Neural crest cell (in vitro differentiated cells): ENCODE measurements around the gene CHRM5. TPM values are rescaled to one million over a fixed set of nuclear protein-coding genes. Genes with fewer than 3 reads are reported as not detected.
A peak's percentile ranks its signal among the peaks of the same experiment; 100 is the strongest.

ENCODE experiments used
- DNase-seq: peaks from one replicate; pipeline ENCODE4 v3.0.0; 2021; ENCODE audit warnings: low read depth, mixed read lengths, low spot score
- H3K27ac Mint-ChIP-seq: one replicate; pipeline ENCODE4 v1.8.0; 2021; ENCODE audit warnings: mild to moderate bottlenecking, mixed read lengths; ENCODE audit not compliant: unreplicated experiment
- H3K27me3 Mint-ChIP-seq: 2 replicates; pipeline ENCODE4 v1.8.0; 2021; ENCODE audit warnings: low read depth, mild to moderate bottlenecking, mixed read lengths
- H3K36me3 Mint-ChIP-seq: 2 replicates; pipeline ENCODE4 v1.8.0; 2021; ENCODE audit warnings: low read depth, mild to moderate bottlenecking, mixed read lengths
- H3K4me1 Mint-ChIP-seq: 2 replicates; pipeline ENCODE4 v1.8.0; 2021; ENCODE audit warnings: mixed read lengths
- H3K4me3 Mint-ChIP-seq: one replicate; pipeline ENCODE4 v1.8.0; 2021; ENCODE audit warnings: mild to moderate bottlenecking, mixed read lengths
- H3K9me3 Mint-ChIP-seq: 2 replicates; pipeline ENCODE4 v1.8.0; 2021; ENCODE audit warnings: mixed read lengths
- total RNA-seq: library from RNA; stranded (reverse); gene quantifications from 2 replicates; pipeline ENCODE4 v1.2.1, GENCODE V29; 2021
- TF ChIP-seq, protein P1 (sequence below): fragments of 200-600 bp; sonication (generic); conservative IDR thresholded peaks from 2 replicates; pipeline ENCODE4 v1.5.0; 2021; ENCODE audit warnings: antibody characterized with exemption, mild to moderate bottlenecking

CHRM5 gene
- total RNA-seq, 1 donor from 2014 or later: not detected

- Mint-ChIP-seq H3K36me3 (no peaks in the 10 kb centered on the region), H3K4me1 (peaks cover 12% of the 10 kb centered on the region), H3K27ac (no peak overlapping the region), H3K9me3 (no peaks in the 10 kb centered on the region), H3K27me3 (no peaks in the 10 kb centered on the region), H3K4me3 (no peak overlapping the region)
- TF ChIP-seq, protein P1, sequence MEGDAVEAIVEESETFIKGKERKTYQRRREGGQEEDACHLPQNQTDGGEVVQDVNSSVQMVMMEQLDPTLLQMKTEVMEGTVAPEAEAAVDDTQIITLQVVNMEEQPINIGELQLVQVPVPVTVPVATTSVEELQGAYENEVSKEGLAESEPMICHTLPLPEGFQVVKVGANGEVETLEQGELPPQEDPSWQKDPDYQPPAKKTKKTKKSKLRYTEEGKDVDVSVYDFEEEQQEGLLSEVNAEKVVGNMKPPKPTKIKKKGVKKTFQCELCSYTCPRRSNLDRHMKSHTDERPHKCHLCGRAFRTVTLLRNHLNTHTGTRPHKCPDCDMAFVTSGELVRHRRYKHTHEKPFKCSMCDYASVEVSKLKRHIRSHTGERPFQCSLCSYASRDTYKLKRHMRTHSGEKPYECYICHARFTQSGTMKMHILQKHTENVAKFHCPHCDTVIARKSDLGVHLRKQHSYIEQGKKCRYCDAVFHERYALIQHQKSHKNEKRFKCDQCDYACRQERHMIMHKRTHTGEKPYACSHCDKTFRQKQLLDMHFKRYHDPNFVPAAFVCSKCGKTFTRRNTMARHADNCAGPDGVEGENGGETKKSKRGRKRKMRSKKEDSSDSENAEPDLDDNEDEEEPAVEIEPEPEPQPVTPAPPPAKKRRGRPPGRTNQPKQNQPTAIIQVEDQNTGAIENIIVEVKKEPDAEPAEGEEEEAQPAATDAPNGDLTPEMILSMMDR: no peak
- no peak for DNase-seq
Observed at GRCh38 chr15:33975022-33975565, 6.8 kb downstream of the CHRM5 start.

DNA sequence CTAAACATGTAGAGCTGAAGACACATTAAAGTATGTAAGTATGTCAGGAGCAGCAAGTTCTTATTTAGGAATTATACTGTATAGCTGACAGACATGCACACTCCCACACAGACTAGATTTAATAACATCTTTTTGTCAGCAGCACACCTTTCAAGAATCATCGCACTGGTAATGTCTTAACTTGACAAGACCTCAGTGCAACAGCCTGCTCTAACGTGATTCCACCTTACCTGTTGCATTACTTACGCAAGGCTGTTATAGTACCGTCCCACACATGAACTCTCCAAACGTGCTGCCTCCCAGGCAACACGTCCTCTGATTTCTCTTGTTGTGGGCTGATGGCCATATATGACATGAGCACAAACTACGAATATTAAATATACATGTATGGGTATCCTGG lies 11.9 kb downstream of the CHRM5 start:
- TF ChIP-seq, protein P1: no peak
- H3K27ac Mint-ChIP-seq: no peak overlapping the region
- H3K9me3 Mint-ChIP-seq: no peaks in the 10 kb centered on the region
- no peaks in the 10 kb centered on the region for H3K36me3 Mint-ChIP-seq
- no peak for DNase-seq
- H3K4me3 Mint-ChIP-seq: no peak overlapping the region
- H3K4me1 Mint-ChIP-seq: peaks cover 26% of the 10 kb centered on the region
- H3K27me3 Mint-ChIP-seq: no peaks in the 10 kb centered on the region

GRCh38 chr15:33982516-33982915 lies 14.2 kb downstream of the CHRM5 start:
- no peak overlapping the region for H3K4me3 Mint-ChIP-seq
- H3K27ac Mint-ChIP-seq: no peak overlapping the region
- DNase-seq: no peak
- H3K4me1 Mint-ChIP-seq: peaks cover 36% of the 10 kb centered on the region
- no peaks in the 10 kb centered on the region for H3K36me3 Mint-ChIP-seq
- H3K9me3 Mint-ChIP-seq: no peaks in the 10 kb centered on the region
- TF ChIP-seq, protein P1: no peak
- H3K27me3 Mint-ChIP-seq: no peaks in the 10 kb centered on the region

DNA sequence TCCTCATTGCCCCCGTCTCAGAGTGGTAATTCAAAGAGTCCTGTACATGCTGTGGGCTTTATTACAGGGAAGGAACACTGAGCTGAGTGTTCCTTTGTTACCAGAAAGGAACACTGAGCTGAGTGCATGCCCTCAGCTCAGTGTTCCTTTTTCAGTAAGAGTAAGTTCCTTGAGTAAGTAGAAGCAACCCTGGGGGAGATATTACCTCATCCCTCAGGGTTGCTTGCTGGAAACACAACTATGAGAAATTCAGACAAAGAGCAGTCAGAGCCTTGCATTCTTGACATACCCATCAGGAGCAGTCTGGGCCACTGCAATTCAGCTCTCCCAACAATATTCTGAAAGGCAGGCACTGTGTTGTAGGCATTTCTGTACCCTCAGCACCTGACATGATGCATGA lies 17.0 kb downstream of the CHRM5 start:
- Mint-ChIP-seq H3K27ac (peak overlapping the region; percentile 76), H3K9me3 (no peaks in the 10 kb centered on the region), H3K4me3 (no peak overlapping the region), H3K4me1 (peaks cover 44% of the 10 kb centered on the region), H3K27me3 (no peaks in the 10 kb centered on the region), H3K36me3 (no peaks in the 10 kb centered on the region)
- TF ChIP-seq, protein P1: no peak
- DNase-seq: no peak

- no peaks in the 10 kb centered on the region for H3K27me3 Mint-ChIP-seq
- H3K4me1 Mint-ChIP-seq: peaks cover 44% of the 10 kb centered on the region
- no peak overlapping the region for H3K4me3 Mint-ChIP-seq
- DNase-seq: no peak
- TF ChIP-seq, protein P1: no peak
- H3K27ac Mint-ChIP-seq: no peak overlapping the region
- no peaks in the 10 kb centered on the region for H3K36me3 Mint-ChIP-seq
- H3K9me3 Mint-ChIP-seq: no peaks in the 10 kb centered on the region
Observed at GRCh38 chr15:33985751-33986150, 17.5 kb downstream of the CHRM5 start.
